OCI-M2 (cell line): ENCODE results near the gene ZNF385B.
"Not testable (repeated sequence)": the region's sequence is repeated elsewhere in the genome, so short reads cannot be mapped to it uniquely, and the experiment has no call there.

ENCODE experiments used
- DNase-seq: peaks from one replicate; lab custom pipeline; 2025; ENCODE audit not compliant: unreplicated experiment; lab: John Stamatoyannopoulos, UW

The ZNF385B gene

GRCh38 chr2:179636995-179637394 lies 224.4 kb downstream of the ZNF385B start:
- no peak for DNase-seq

- DNase-seq = no peak
Measured at GRCh38 chr2:179636100-179636980, 225.1 kb downstream of the ZNF385B start.

- DNase-seq = not testable (repeated sequence)
Measured at GRCh38 chr2:179631769-179632385, 229.5 kb downstream of the ZNF385B start.

- DNase-seq = not testable (repeated sequence)
Measured at GRCh38 chr2:179629776-179630175, 231.6 kb downstream of the ZNF385B start.

GRCh38 chr2:179626261-179626660 lies 235.2 kb downstream of the ZNF385B start:
- no peak for DNase-seq

- no peak for DNase-seq
Measured at GRCh38 chr2:179622635-179623300, 238.6 kb downstream of the ZNF385B start.

GRCh38 chr2:179622112-179622511 lies 239.3 kb downstream of the ZNF385B start:
- DNase-seq = no peak

- DNase-seq = no peak
Measured at GRCh38 chr2:179619947-179620467, 241.4 kb downstream of the ZNF385B start.

- DNase-seq = no peak
Measured at GRCh38 chr2:179614121-179614520, 247.3 kb downstream of the ZNF385B start.

- no peak for DNase-seq
Measured at GRCh38 chr2:179613701-179614100, 247.7 kb downstream of the ZNF385B start.

- DNase-seq = no peak
Measured at GRCh38 chr2:179613299-179613651, 248.1 kb downstream of the ZNF385B start.

GRCh38 chr2:179612591-179613298 lies 248.7 kb downstream of the ZNF385B start:
- no peak for DNase-seq

GRCh38 chr2:179612108-179612507 lies 249.3 kb downstream of the ZNF385B start:
- DNase-seq = no peak

- DNase-seq = no peak
Measured at GRCh38 chr2:179606141-179606540, 255.3 kb downstream of the ZNF385B start.

- DNase-seq = no peak
Measured at GRCh38 chr2:179605341-179605740, 256.1 kb downstream of the ZNF385B start.

GRCh38 chr2:179604598-179604997 lies 256.8 kb downstream of the ZNF385B start:
- no peak for DNase-seq

GRCh38 chr2:179602452-179602851 lies 259.0 kb downstream of the ZNF385B start:
- DNase-seq = no peak

- DNase-seq = no peak
Measured at GRCh38 chr2:179596018-179596417, 265.4 kb downstream of the ZNF385B start.

- DNase-seq = no peak
Measured at GRCh38 chr2:179595284-179595683, 266.1 kb downstream of the ZNF385B start.

- no peak for DNase-seq
Measured at GRCh38 chr2:179594268-179595112, 266.9 kb downstream of the ZNF385B start.
